GM18508 (cell line): ENCODE data around the gene TMEM114.

Experiments
- ATAC-seq: cut with Tn5 transposase; IDR thresholded peaks from one replicate; pipeline ENCODE4 v1.9.1; 2021; ENCODE audit warnings: moderate number of reproducible peaks; ENCODE audit not compliant: insufficient read depth, unreplicated experiment

TMEM114 gene

GRCh38 chr16:8589900-8590688 is at the start of gene TMEM114:
TSS of gene TMEM114 (minus strand) at chr16:8590511. CDS start at chr16:8589838, 673 bp downstream.
- no peak for ATAC-seq

GRCh38 chr16:8639694-8640093 is 49.4 kb upstream of the TMEM114 start:
- ATAC-seq, result no peak

GRCh38 chr16:8634991-8635736 is 44.9 kb upstream of the TMEM114 start:
- no peak for ATAC-seq

GRCh38 chr16:8632675-8633182 is 42.4 kb upstream of the TMEM114 start:
- ATAC-seq, result no peak

GRCh38 chr16:8631818-8632465 is 41.6 kb upstream of the TMEM114 start:
- no peak for ATAC-seq

- no peak for ATAC-seq
Observed at GRCh38 chr16:8631373-8631772, 41.1 kb upstream of the TMEM114 start.

GRCh38 chr16:8630255-8630953 is 40.1 kb upstream of the TMEM114 start:
- no peak for ATAC-seq

- no peak for ATAC-seq
Observed at GRCh38 chr16:8628981-8629725, 38.8 kb upstream of the TMEM114 start.

GRCh38 chr16:8627456-8627855 is 37.1 kb upstream of the TMEM114 start:
- ATAC-seq, result no peak

GRCh38 chr16:8626946-8627345 is 36.6 kb upstream of the TMEM114 start:
- ATAC-seq, result no peak

- no peak for ATAC-seq
Observed at GRCh38 chr16:8625491-8626087, 35.3 kb upstream of the TMEM114 start.

- ATAC-seq, result no peak
Observed at GRCh38 chr16:8623634-8624033, 33.3 kb upstream of the TMEM114 start.

GRCh38 chr16:8622315-8622656 is 32.0 kb upstream of the TMEM114 start:
- ATAC-seq, result no peak

GRCh38 chr16:8621572-8622314 is 31.4 kb upstream of the TMEM114 start, which contains the start of gene METTL22:
TSS of gene METTL22 (plus strand) at chr16:8621698. CDS start at chr16:8625666, 3,968 bp downstream.
- no peak for ATAC-seq

GRCh38 chr16:8621222-8621571 is 30.9 kb upstream of the TMEM114 start:
- no peak for ATAC-seq

GRCh38 chr16:8620535-8620934 is 30.2 kb upstream of the TMEM114 start:
- no peak for ATAC-seq

- no peak for ATAC-seq
Observed at GRCh38 chr16:8619671-8620370, 29.5 kb upstream of the TMEM114 start.

- no peak for ATAC-seq
Observed at GRCh38 chr16:8614435-8615029, 24.2 kb upstream of the TMEM114 start.
